Measurements from ENCODE around the gene NME5.
A peak's percentile ranks its signal among the peaks of the same experiment; 100 is the strongest.
"Not testable (repeated sequence)": the region's sequence is repeated elsewhere in the genome, so short reads cannot be mapped to it uniquely, and the experiment has no call there.

Gene NME5
- total RNA-seq, result 0 reads per million in 2 experiments

GRCh38 chr5:138138949-138139780 lies at the start of gene NME5:
NME5 (minus strand) TSS chr5:138139428; CDS start chr5:138138780, 648 bp downstream.
- no peak for DNase-seq (ENCODE audit: low read depth)

- no peak for DNase-seq (ENCODE audit: low read depth)
Observed at GRCh38 chr5:138188626-138189025, 49.4 kb upstream of the NME5 start.

GRCh38 chr5:138186002-138186447 lies 46.8 kb upstream of the NME5 start:
- no peak for DNase-seq (ENCODE audit: low read depth)

- no peak for DNase-seq (ENCODE audit: low read depth)
Observed at GRCh38 chr5:138182808-138183207, 43.6 kb upstream of the NME5 start.

- DNase-seq (ENCODE audit: low read depth), result no peak
Observed at GRCh38 chr5:138180841-138181240, 41.6 kb upstream of the NME5 start.

- no peak for DNase-seq (ENCODE audit: low read depth)
Observed at GRCh38 chr5:138180183-138180782, 41.1 kb upstream of the NME5 start.

- no peak for DNase-seq (ENCODE audit: low read depth)
Observed at GRCh38 chr5:138179277-138179857, 40.1 kb upstream of the NME5 start.

GRCh38 chr5:138178516-138179276 lies 39.5 kb upstream of the NME5 start, which contains the start of the genes BRD8 and KIF20A:
BRD8 (minus strand) TSS chr5:138178630; CDS start chr5:138178614, 16 bp downstream.
KIF20A (plus strand) TSS chr5:138179112; CDS start chr5:138179681, 569 bp downstream.
- peak; percentile 86 for DNase-seq (ENCODE audit: low read depth)

GRCh38 chr5:138177941-138178515 lies 38.8 kb upstream of the NME5 start:
- no peak for DNase-seq (ENCODE audit: low read depth)

GRCh38 chr5:138170299-138170698 lies 31.1 kb upstream of the NME5 start:
- DNase-seq (ENCODE audit: low read depth), result no peak

- DNase-seq (ENCODE audit: low read depth), result no peak
Observed at GRCh38 chr5:138169124-138169523, 29.9 kb upstream of the NME5 start.

- no peak for DNase-seq (ENCODE audit: low read depth)
Observed at GRCh38 chr5:138163721-138164120, 24.5 kb upstream of the NME5 start.

GRCh38 chr5:138160706-138161105 lies 21.5 kb upstream of the NME5 start:
- no peak for DNase-seq (ENCODE audit: low read depth)

- DNase-seq (ENCODE audit: low read depth), result no peak
Observed at GRCh38 chr5:138159666-138160065, 20.4 kb upstream of the NME5 start.

GRCh38 chr5:138157626-138158025 lies 18.4 kb upstream of the NME5 start:
- DNase-seq (ENCODE audit: low read depth), result no peak

- DNase-seq (ENCODE audit: low read depth), result not testable (repeated sequence)
Observed at GRCh38 chr5:138155977-138156376, 16.7 kb upstream of the NME5 start.

- no peak for DNase-seq (ENCODE audit: low read depth)
Observed at GRCh38 chr5:138149530-138149929, 10.3 kb upstream of the NME5 start.

GRCh38 chr5:138148811-138149210 lies 9.6 kb upstream of the NME5 start:
- no peak for DNase-seq (ENCODE audit: low read depth)

GRCh38 chr5:138143578-138143977 lies 4.3 kb upstream of the NME5 start:
- not testable (repeated sequence) for DNase-seq (ENCODE audit: low read depth)

- DNase-seq (ENCODE audit: low read depth), result no peak
Observed at GRCh38 chr5:138141734-138142133, 2.5 kb upstream of the NME5 start.

GRCh38 chr5:138140268-138140667 lies 1.0 kb upstream of the NME5 start:
- DNase-seq (ENCODE audit: low read depth), result no peak

GRCh38 chr5:138139781-138140090 lies 508 bp upstream of the NME5 start:
- no peak for DNase-seq (ENCODE audit: low read depth)
